Endothelial cell of umbilical vein (primary cell): ENCODE data around the gene SNCAIP.

Experiments
- EZH2 ChIP-seq: IDR thresholded peaks from 2 replicates; pipeline ENCODE4 v1.6.1; 2012; ENCODE audit warnings: borderline replicate concordance, low read depth, mild to moderate bottlenecking, moderate library complexity, low read length, inconsistent platforms; ENCODE audit not compliant: severe bottlenecking
- FOS ChIP-seq: IDR thresholded peaks from 2 replicates; pipeline ENCODE4 v1.6.1; 2011; ENCODE audit warnings: mild to moderate bottlenecking, low read length, moderate library complexity, borderline replicate concordance; ENCODE audit not compliant: insufficient read depth
- GATA2 ChIP-seq: IDR thresholded peaks from 2 replicates; pipeline ENCODE4 v1.7.0; 2011; ENCODE audit warnings: low read depth, mild to moderate bottlenecking, moderate library complexity, mixed read lengths, low read length; ENCODE audit not compliant: insufficient read length, insufficient read depth
- JUN ChIP-seq: IDR thresholded peaks from 2 replicates; pipeline ENCODE4 v1.6.1; 2011; ENCODE audit warnings: borderline replicate concordance, low read depth; ENCODE audit not compliant: insufficient read length, insufficient read depth
- MYC ChIP-seq: IDR thresholded peaks from one replicate; pipeline ENCODE4 v1.6.1; 2011; ENCODE audit warnings: mild to moderate bottlenecking, low read depth, low read length
- POLR2A ChIP-seq: IDR thresholded peaks from 2 replicates; pipeline ENCODE4 v1.6.1; 2012; ENCODE audit warnings: low read depth, mild to moderate bottlenecking, control low read depth, low read length
- POLR2AphosphoS5 ChIP-seq: IDR thresholded peaks from 2 replicates; pipeline ENCODE4 v1.6.1; 2012; ENCODE audit warnings: low read depth, mild to moderate bottlenecking, control low read depth, low read length, moderate library complexity; ENCODE audit not compliant: insufficient read depth
- TF ChIP-seq, protein P1 (sequence below), 2 donors: IDR thresholded peaks; 1 replicate in 1 of 2; 2 replicates in 1 of 2; pipeline ENCODE4 v1.5.1; 2011; ENCODE audit warnings: low read length in 2 of 2, mild to moderate bottlenecking in 2 of 2, moderate library complexity in 2 of 2, control low read depth in 1 of 2, inconsistent platforms in 1 of 2, low read depth in 1 of 2; ENCODE audit not compliant: insufficient read depth in 1 of 2; ENCODE audit errors: extremely low read depth in 1 of 2
- TF ChIP-seq, protein P2 (sequence below): IDR thresholded peaks from 2 replicates; pipeline ENCODE4 v1.6.1; 2011; ENCODE audit not compliant: insufficient read depth, insufficient read length

DNA sequence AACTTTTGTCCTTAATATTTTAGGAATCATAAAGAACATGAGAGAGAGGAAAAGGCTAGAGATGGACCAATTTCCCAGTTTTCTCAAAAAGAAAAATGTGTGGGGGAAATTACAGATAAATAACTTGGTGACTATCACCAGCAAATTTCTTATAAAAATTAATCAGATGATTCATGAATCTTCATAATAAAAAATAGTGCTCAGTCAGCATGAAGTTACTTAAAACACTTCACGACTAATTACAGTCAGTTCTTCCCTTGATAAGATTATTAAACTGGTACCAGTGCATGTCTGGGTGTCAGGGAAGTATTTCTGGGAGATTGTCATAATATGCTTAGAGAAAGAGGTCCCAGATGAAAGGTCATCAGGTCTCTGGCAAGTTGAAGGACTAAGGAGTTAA is 133.0 kb downstream of the SNCAIP start:
- TF ChIP-seq, protein P1, sequence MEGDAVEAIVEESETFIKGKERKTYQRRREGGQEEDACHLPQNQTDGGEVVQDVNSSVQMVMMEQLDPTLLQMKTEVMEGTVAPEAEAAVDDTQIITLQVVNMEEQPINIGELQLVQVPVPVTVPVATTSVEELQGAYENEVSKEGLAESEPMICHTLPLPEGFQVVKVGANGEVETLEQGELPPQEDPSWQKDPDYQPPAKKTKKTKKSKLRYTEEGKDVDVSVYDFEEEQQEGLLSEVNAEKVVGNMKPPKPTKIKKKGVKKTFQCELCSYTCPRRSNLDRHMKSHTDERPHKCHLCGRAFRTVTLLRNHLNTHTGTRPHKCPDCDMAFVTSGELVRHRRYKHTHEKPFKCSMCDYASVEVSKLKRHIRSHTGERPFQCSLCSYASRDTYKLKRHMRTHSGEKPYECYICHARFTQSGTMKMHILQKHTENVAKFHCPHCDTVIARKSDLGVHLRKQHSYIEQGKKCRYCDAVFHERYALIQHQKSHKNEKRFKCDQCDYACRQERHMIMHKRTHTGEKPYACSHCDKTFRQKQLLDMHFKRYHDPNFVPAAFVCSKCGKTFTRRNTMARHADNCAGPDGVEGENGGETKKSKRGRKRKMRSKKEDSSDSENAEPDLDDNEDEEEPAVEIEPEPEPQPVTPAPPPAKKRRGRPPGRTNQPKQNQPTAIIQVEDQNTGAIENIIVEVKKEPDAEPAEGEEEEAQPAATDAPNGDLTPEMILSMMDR (IDR thresholded peaks at IDR 0.05; ENCODE audit: extremely low read depth in 1 of 2, insufficient read depth in 1 of 2, low read depth in 1 of 2, low read length in 2 of 2) = no peak
- TF ChIP-seq POLR2A (no peak), POLR2AphosphoS5 (no peak), EZH2 (no peak), JUN (no peak), FOS (no peak), GATA2 (no peak), MYC (no peak)
- TF ChIP-seq, protein P2, sequence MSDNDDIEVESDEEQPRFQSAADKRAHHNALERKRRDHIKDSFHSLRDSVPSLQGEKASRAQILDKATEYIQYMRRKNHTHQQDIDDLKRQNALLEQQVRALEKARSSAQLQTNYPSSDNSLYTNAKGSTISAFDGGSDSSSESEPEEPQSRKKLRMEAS = no peak
